ENCODE measurements around the gene RWDD2A.

Gene RWDD2A

GRCh38 chr6:83218646-83219045 is 25.5 kb downstream of the RWDD2A start:
- Histone ChIP-seq H3K27ac (no peak overlapping the region), H3K4me1 (no peaks in the 10 kb centered on the region), H3K9ac (no peak overlapping the region), H3K27me3 (no peaks in the 10 kb centered on the region), H3K9me3 (replicated peaks in 1 of 11) (no peaks in the 10 kb centered on the region), H3K36me3 (no peaks in the 10 kb centered on the region), H3K4me2 (no peak overlapping the region), H3K4me3 (no peak overlapping the region), H4K20me1 (no peaks in the 10 kb centered on the region)
- TF ChIP-seq Cebpa-rat (IDR thresholded peaks at IDR 0.05) = no peak

DNA sequence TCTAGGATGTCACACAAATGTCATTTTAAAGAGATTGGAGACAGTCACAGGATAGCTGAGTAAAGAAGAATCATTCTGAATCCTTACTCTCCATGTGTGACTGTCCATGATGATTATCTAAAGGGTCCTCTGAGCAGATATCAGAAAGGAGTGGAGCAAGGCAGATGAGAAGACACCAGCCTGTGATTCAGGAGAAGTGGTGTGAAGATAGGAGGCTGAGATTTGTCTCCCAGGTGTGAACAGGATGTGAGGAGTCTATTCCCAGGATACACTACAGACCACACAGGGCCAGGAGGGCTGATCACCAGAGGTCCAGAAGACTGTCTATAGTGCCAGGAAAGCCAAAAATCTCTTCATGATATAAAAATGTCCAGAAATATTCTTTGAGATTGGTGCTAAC is 27.0 kb downstream of the RWDD2A start:
- H3K27me3 ChIP-seq = no peaks in the 10 kb centered on the region
- no peak overlapping the region for H3K4me2 ChIP-seq
- no peak overlapping the region for H3K4me3 ChIP-seq
- no peaks in the 10 kb centered on the region for H3K36me3 ChIP-seq
- no peak for TF ChIP-seq Cebpa-rat (IDR thresholded peaks at IDR 0.05)
- H3K9ac ChIP-seq = no peak overlapping the region
- H3K9me3 ChIP-seq (replicated peaks in 1 of 11) = no peaks in the 10 kb centered on the region
- no peak overlapping the region for H3K27ac ChIP-seq
- no peaks in the 10 kb centered on the region for H4K20me1 ChIP-seq
- H3K4me1 ChIP-seq = no peaks in the 10 kb centered on the region

DNA sequence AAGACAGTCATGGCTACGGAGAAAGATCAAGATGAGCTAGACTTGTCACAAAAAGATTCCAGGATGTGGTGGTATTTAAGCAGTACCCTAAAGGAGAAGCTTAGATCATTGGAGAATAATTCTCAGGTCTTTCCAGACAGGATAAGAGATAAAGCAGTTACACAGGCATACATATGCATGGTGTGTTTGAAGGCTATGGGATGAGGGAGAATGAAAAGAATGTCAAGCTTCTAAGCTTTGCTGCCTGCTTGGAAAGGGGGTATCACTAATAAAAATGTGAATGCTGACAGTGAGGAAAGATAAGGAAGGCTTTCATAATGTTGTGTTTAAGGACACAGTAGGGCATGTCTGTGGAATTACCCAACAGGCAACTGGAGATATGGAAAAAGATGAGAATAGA is 28.1 kb downstream of the RWDD2A start:
- H3K9ac ChIP-seq = no peak overlapping the region
- H4K20me1 ChIP-seq = no peaks in the 10 kb centered on the region
- no peak overlapping the region for H3K4me2 ChIP-seq
- H3K27me3 ChIP-seq = no peaks in the 10 kb centered on the region
- H3K4me3 ChIP-seq = no peak overlapping the region
- TF ChIP-seq Cebpa-rat (IDR thresholded peaks at IDR 0.05) = no peak
- H3K36me3 ChIP-seq = no peaks in the 10 kb centered on the region
- no peak overlapping the region for H3K27ac ChIP-seq
- H3K4me1 ChIP-seq = no peaks in the 10 kb centered on the region
- no peaks in the 10 kb centered on the region for H3K9me3 ChIP-seq (replicated peaks in 1 of 11)

- Histone ChIP-seq H3K36me3 (no peaks in the 10 kb centered on the region), H4K20me1 (no peaks in the 10 kb centered on the region), H3K27ac (no peak overlapping the region), H3K4me2 (no peak overlapping the region), H3K4me1 (no peaks in the 10 kb centered on the region), H3K27me3 (no peaks in the 10 kb centered on the region), H3K4me3 (no peak overlapping the region), H3K9ac (no peak overlapping the region), H3K9me3 (replicated peaks in 1 of 11) (no peaks in the 10 kb centered on the region)
- TF ChIP-seq Cebpa-rat (IDR thresholded peaks at IDR 0.05) = no peak
Measured at GRCh38 chr6:83221889-83222479, 28.8 kb downstream of the RWDD2A start.

DNA sequence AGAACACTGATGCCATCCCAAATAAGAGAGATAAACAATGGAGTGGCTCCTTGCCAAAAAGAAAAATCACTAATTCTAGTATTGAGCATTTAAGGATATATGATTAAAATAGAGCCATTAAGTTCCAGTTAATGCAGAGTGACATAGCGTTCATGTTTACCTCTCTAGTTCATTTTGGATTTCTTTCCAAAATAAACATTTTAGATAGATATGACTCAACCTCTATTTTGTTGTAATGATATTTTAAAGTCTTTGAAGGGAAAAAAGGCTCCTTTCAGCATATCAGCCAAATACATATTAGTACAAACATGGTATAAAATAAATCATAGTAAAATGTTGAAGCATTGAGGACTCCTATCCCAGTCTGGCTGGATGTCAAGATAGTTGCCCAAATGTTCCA is 33.4 kb downstream of the RWDD2A start:
- no peak overlapping the region for H3K9ac ChIP-seq
- H3K4me2 ChIP-seq = no peak overlapping the region
- TF ChIP-seq Cebpa-rat (IDR thresholded peaks at IDR 0.05) = no peak
- H3K27me3 ChIP-seq = no peaks in the 10 kb centered on the region
- no peak overlapping the region for H3K4me3 ChIP-seq
- no peak overlapping the region for H3K27ac ChIP-seq
- H4K20me1 ChIP-seq = no peaks in the 10 kb centered on the region
- no peaks in the 10 kb centered on the region for H3K4me1 ChIP-seq
- no peaks in the 10 kb centered on the region for H3K36me3 ChIP-seq
- H3K9me3 ChIP-seq (replicated peaks in 1 of 11) = no peaks in the 10 kb centered on the region

GRCh38 chr6:83231146-83231545 is 38.0 kb downstream of the RWDD2A start:
- Histone ChIP-seq H3K27me3 (no peaks in the 10 kb centered on the region), H4K20me1 (no peaks in the 10 kb centered on the region), H3K4me2 (no peak overlapping the region), H3K27ac (no peak overlapping the region), H3K36me3 (no peaks in the 10 kb centered on the region), H3K4me1 (no peaks in the 10 kb centered on the region), H3K9me3 (replicated peaks in 1 of 11) (no peaks in the 10 kb centered on the region), H3K9ac (no peak overlapping the region), H3K4me3 (no peak overlapping the region)
- TF ChIP-seq Cebpa-rat (IDR thresholded peaks at IDR 0.05) = no peak

DNA sequence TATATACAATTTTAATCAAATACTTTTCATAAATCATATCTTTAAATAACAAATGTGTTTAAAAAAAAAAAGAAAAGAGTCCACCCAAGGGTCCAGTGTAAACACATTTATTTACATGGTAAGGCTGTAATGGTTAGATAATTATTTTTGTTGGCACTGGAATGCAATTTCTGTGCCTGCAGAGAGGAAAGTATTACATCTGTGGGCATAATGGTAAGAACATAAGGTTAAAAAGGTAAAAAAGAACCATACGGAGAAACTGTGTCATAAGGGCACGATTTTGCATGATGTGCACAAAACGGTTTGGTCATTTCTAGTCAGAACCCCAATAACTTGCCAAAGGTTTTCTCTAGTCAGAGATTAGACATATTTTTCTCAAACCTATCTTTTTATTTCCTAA is 54.3 kb downstream of the RWDD2A start:
- Histone ChIP-seq H3K27ac (no peak overlapping the region), H4K20me1 (no peaks in the 10 kb centered on the region), H3K4me3 (no peak overlapping the region), H3K4me2 (no peak overlapping the region), H3K27me3 (no peaks in the 10 kb centered on the region), H3K9ac (no peak overlapping the region), H3K4me1 (no peaks in the 10 kb centered on the region), H3K36me3 (no peaks in the 10 kb centered on the region), H3K9me3 (replicated peaks in 1 of 11) (peaks cover 0 to 5% (median 0%) of the 10 kb centered on the region in 11 experiments; a peak in 1 of 22 replicates)
- TF ChIP-seq Cebpa-rat (IDR thresholded peaks at IDR 0.05) = no peak
